Measurements from ENCODE around the gene SHROOM1. TPM values are rescaled to one million over a fixed set of nuclear protein-coding genes. Genes with fewer than 3 reads are reported as not detected.
"Not testable (repeated sequence)": the region's sequence is repeated elsewhere in the genome, so short reads cannot be mapped to it uniquely, and the experiment has no call there.

Gene SHROOM1
- total RNA-seq, 1 experiment from 2014 or later = 24.5 TPM

DNA sequence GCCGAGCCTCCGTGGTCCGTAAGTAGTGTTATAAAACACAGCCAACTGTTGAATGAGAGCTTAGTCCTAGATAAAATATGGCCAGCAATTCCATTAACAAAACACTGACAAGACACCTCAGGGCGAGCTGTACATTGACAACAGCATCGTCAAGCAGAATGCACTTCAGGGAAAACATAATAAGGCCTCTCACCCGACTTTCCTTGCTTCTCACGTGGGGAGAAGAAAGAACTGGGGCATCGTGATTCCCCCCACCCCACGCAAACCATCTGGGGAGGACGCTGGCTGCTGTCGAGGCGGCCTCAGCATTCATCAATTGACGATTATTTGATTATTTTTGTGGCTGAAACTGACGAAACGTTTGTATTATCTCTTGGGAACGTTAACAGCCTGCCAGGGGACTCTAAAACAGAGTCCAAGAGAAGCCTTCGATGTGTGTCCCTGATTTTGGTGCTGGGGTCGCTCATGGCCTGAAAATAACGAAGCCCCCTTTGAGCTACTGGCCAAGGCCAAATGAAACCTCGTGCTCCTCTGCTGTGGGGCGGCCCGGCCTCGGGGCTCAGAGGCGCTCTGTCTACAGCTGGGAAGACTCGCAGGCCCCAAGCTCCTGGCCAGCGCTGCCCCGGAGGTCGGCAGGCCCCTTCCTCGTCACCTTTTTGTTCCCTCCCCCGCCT, 35.4 kb upstream of the SHROOM1 start:
- TSS peak; percentile 88 for BruUV-seq (replicated peaks)
- H3K27ac Mint-ChIP-seq (ENCODE audit: unreplicated experiment) = peak overlapping the region; percentile 93
- no peaks in the 10 kb centered on the region for H3K27me3 Mint-ChIP-seq (ENCODE audit: unreplicated experiment)
- H3K36me3 Mint-ChIP-seq (ENCODE audit: insufficient read depth, unreplicated experiment) = peaks cover 49% of the 10 kb centered on the region
- no peaks in the 10 kb centered on the region for H3K9me3 Mint-ChIP-seq (ENCODE audit: low read depth, unreplicated experiment)
- CTCF ChIA-PET = interaction anchor here (0.7 to 1.6 kb wide), 6 partner anchors 8 to 339 kb away, joined by 3 to 9 read pairs (median 4); partner anchors contain the start of gene CCNI2
- DNase-seq = no peak
- H3K4me3 Mint-ChIP-seq (ENCODE audit: low read depth, unreplicated experiment) = peak overlapping the region; percentile 82
- TF ChIP-seq, protein P1, sequence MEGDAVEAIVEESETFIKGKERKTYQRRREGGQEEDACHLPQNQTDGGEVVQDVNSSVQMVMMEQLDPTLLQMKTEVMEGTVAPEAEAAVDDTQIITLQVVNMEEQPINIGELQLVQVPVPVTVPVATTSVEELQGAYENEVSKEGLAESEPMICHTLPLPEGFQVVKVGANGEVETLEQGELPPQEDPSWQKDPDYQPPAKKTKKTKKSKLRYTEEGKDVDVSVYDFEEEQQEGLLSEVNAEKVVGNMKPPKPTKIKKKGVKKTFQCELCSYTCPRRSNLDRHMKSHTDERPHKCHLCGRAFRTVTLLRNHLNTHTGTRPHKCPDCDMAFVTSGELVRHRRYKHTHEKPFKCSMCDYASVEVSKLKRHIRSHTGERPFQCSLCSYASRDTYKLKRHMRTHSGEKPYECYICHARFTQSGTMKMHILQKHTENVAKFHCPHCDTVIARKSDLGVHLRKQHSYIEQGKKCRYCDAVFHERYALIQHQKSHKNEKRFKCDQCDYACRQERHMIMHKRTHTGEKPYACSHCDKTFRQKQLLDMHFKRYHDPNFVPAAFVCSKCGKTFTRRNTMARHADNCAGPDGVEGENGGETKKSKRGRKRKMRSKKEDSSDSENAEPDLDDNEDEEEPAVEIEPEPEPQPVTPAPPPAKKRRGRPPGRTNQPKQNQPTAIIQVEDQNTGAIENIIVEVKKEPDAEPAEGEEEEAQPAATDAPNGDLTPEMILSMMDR (IDR thresholded peaks at IDR 0.05; ENCODE audit: unreplicated experiment) = no peak
- H3K4me1 Mint-ChIP-seq (ENCODE audit: low read depth, unreplicated experiment) = peaks cover 8% of the 10 kb centered on the region
- intact Hi-C loops (cut with micrococcal nuclease; ENCODE audit: unreplicated experiment) = loop anchor here (5.0 kb wide), 1 partner anchor 479 kb away; no protein-coding TSS in a partner anchor

DNA sequence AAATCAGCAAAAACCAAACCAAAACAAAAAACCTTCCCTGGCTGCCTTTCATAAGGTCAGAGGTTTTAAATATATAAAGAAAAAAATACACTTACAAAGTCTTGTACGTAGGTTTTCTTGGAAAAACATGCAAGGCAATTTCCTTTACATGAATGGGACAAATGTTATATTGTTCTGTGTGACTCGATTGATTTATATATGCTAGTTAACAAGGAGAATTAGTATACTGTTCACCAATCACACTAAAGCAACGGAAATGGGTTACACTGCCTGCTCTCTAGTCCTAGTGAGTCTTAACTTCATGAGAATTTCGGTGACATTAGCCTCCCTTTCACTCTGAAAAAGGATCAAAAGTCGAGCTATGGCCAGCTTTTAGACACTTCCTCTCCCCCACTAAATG, 30.3 kb upstream of the SHROOM1 start:
- peaks cover under 1% of the 10 kb centered on the region for H3K36me3 Mint-ChIP-seq (ENCODE audit: insufficient read depth, unreplicated experiment)
- TF ChIP-seq, protein P1 (IDR thresholded peaks at IDR 0.05; ENCODE audit: unreplicated experiment) = no peak
- DNase-seq = no peak
- BruUV-seq (replicated peaks) = no TSS peak
- CTCF ChIA-PET = no interaction called here
- no peaks in the 10 kb centered on the region for H3K4me1 Mint-ChIP-seq (ENCODE audit: low read depth, unreplicated experiment)
- no peaks in the 10 kb centered on the region for H3K9me3 Mint-ChIP-seq (ENCODE audit: low read depth, unreplicated experiment)
- intact Hi-C loops (cut with micrococcal nuclease; ENCODE audit: unreplicated experiment) = no loop called here
- H3K27me3 Mint-ChIP-seq (ENCODE audit: unreplicated experiment) = no peaks in the 10 kb centered on the region
- H3K27ac Mint-ChIP-seq (ENCODE audit: unreplicated experiment) = no peak overlapping the region
- no peak overlapping the region for H3K4me3 Mint-ChIP-seq (ENCODE audit: low read depth, unreplicated experiment)

DNA sequence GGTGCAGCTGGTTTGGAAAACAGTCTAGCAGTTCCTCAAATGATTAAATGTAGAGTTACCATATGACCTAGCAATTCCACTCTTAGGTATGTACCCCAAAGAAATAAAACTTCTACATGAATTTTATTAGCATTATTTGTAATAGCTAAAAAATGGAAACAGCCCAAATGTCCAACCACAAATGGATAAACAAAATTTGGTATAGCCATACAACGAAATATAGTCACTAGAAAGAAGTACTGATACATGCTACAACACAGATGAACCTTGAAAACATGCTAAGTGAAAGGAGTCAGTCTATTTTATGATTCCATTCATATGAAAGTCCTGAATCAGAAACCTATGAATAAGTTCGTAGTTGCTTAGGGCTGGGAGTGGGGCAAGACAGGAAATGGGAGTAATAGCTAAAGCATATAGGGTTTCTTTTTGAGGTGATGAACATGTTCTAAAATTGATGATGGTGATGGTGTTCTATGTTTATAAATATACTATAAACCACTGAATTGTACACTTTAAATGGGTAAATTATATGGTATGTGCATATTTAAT, 29.5 kb upstream of the SHROOM1 start:
- BruUV-seq (replicated peaks) = no TSS peak
- Mint-ChIP-seq H3K27me3 (ENCODE audit: unreplicated experiment) (no peaks in the 10 kb centered on the region), H3K9me3 (ENCODE audit: low read depth, unreplicated experiment) (no peaks in the 10 kb centered on the region), H3K4me1 (ENCODE audit: low read depth, unreplicated experiment) (no peaks in the 10 kb centered on the region), H3K36me3 (ENCODE audit: insufficient read depth, unreplicated experiment) (no peaks in the 10 kb centered on the region), H3K4me3 (ENCODE audit: low read depth, unreplicated experiment) (no peak overlapping the region), H3K27ac (ENCODE audit: unreplicated experiment) (no peak overlapping the region)
- no peak for DNase-seq
- intact Hi-C loops (cut with micrococcal nuclease; ENCODE audit: unreplicated experiment) = no loop called here
- CTCF ChIA-PET = no interaction called here
- TF ChIP-seq, protein P1 (IDR thresholded peaks at IDR 0.05; ENCODE audit: unreplicated experiment) = no peak

DNA sequence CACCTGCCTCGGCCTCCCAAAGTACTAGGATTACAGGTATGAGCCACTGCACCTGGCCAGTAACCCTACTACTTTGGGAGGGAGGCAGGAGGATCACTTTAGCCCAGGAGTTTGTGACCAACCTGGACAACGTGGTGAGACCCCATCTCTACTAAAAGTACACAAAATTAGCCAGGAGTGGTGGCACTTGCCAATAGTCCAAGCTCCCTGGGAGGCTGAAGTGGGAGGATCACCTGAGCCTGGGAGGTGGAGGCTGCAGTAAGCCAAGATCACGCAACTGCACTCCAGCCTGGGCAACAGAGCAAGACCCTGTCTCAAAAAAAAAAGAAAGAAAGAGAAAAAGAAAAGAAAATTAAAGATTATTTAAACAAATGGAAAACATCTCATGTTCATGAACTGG, 25.6 kb upstream of the SHROOM1 start:
- H3K9me3 Mint-ChIP-seq (ENCODE audit: low read depth, unreplicated experiment) = no peaks in the 10 kb centered on the region
- no peaks in the 10 kb centered on the region for H3K36me3 Mint-ChIP-seq (ENCODE audit: insufficient read depth, unreplicated experiment)
- H3K4me3 Mint-ChIP-seq (ENCODE audit: low read depth, unreplicated experiment) = no peak overlapping the region
- TF ChIP-seq, protein P1 (IDR thresholded peaks at IDR 0.05; ENCODE audit: unreplicated experiment) = no peak
- CTCF ChIA-PET = no interaction called here
- intact Hi-C loops (cut with micrococcal nuclease; ENCODE audit: unreplicated experiment) = no loop called here
- H3K4me1 Mint-ChIP-seq (ENCODE audit: low read depth, unreplicated experiment) = no peaks in the 10 kb centered on the region
- H3K27ac Mint-ChIP-seq (ENCODE audit: unreplicated experiment) = no peak overlapping the region
- no TSS peak for BruUV-seq (replicated peaks)
- no peak for DNase-seq
- no peaks in the 10 kb centered on the region for H3K27me3 Mint-ChIP-seq (ENCODE audit: unreplicated experiment)

DNA sequence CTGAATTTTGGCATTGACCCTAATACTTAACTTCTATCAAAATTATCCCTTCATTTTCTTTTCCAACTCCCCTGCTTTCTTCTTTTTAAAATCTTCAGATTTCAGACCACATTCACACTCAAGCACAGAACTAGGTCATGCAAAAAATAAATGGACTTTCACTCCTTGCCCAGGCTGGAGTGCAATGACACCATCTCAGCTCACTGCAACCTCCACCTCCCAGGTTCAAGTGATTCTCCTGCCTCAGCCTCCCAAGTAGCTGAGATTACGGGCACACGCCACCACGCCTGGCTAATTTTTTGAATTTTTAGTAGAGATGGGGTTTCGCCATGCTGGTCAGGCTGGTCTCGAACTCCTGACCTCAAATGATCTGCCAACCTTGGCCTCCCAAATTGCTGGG, 24.5 kb upstream of the SHROOM1 start:
- H3K27me3 Mint-ChIP-seq (ENCODE audit: unreplicated experiment); BruUV-seq (replicated peaks); H3K4me1 Mint-ChIP-seq (ENCODE audit: low read depth, unreplicated experiment); H3K27ac Mint-ChIP-seq (ENCODE audit: unreplicated experiment); H3K36me3 Mint-ChIP-seq (ENCODE audit: insufficient read depth, unreplicated experiment); CTCF ChIA-PET; H3K4me3 Mint-ChIP-seq (ENCODE audit: low read depth, unreplicated experiment); DNase-seq; intact Hi-C loops (cut with micrococcal nuclease; ENCODE audit: unreplicated experiment); H3K9me3 Mint-ChIP-seq (ENCODE audit: low read depth, unreplicated experiment): not testable (repeated sequence)

Data from Calu3 (cell line).